Ovary (tissue), 3 donors: ENCODE measurements around the gene CCIN.

Experiments
- CTCF ChIP-seq, 3 donors: fragments of 450-650 bp in 2 of 3; fragments of 200-600 bp in 1 of 3; IDR thresholded peaks; one replicate each; pipeline versions ENCODE4 v1.5.1 to v1.8.0; 2016 to 2022; ENCODE audit warnings: antibody characterized with exemption in 3 of 3, mild to moderate bottlenecking in 1 of 3
- EP300 ChIP-seq: sonication (generic); formaldehyde crosslinking; IDR thresholded peaks from one replicate; pipeline ENCODE4 v1.6.1; 2017; ENCODE audit warnings: antibody characterized with exemption
- POLR2A ChIP-seq: fragments of 450-650 bp; IDR thresholded peaks from one replicate; pipeline ENCODE4 v1.6.1; 2017; ENCODE audit warnings: antibody characterized with exemption, mild to moderate bottlenecking, moderate library complexity
- donor health status: DM: no; HTN: no; CAD: no.

GRCh38 chr9:36127652-36128244 lies 41.4 kb upstream of the CCIN start:
- TF ChIP-seq CTCF (IDR thresholded peaks at IDR 0.05): no peak
- TF ChIP-seq POLR2A: no peak
- no peak for TF ChIP-seq EP300
